NCI-H1436 treated with DMSO at 0.1 percent for 48 hours (cell line): Measurements from ENCODE around the gene AMPD1.

Experiments
- DNase-seq: peaks from one replicate; lab custom pipeline; 2025; lab: John Stamatoyannopoulos, UW

The AMPD1 gene

GRCh38 chr1:114695430-114696058, at the start of gene AMPD1:
Gene AMPD1 (minus strand): TSS chr1:114695546. CDS start chr1:114695471, 75 bp downstream.
- no peak for DNase-seq

DNA sequence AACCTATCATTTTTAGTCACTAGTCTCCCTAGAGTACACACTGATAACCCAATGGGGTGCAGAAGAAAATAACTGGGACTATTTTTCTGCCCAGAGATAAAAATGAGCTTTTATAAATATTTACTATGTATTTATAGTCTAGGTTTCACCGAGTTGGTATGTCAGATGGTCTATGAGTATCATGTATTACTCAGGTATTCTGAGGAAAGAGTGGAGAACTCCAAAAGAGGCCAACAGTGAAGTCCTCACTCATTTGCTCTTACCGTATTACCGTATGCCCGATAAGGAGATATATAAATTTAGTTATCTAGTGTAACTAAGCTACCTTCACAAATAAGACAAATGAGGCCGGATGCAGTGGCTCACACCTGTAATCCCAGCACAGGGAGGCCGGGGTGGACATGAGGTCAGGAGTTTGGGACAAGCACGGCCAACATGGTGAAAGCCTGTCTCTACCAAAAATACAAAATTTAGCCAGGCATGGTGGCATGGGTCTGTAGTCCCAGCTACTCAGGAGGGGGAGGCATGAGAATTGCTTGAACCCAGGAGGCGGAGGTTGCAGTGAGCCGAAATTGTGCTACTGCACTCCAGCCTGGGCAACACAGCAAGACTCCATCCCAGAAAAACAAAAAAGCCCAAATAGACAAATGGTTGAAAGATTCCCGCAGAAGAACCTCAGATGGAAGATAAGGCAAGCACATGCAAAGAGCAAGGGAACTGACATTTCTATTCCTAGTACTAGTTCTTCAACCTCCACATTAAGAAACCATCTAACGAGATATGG, 46.8 kb upstream of the AMPD1 start:
- no peak for DNase-seq

DNA sequence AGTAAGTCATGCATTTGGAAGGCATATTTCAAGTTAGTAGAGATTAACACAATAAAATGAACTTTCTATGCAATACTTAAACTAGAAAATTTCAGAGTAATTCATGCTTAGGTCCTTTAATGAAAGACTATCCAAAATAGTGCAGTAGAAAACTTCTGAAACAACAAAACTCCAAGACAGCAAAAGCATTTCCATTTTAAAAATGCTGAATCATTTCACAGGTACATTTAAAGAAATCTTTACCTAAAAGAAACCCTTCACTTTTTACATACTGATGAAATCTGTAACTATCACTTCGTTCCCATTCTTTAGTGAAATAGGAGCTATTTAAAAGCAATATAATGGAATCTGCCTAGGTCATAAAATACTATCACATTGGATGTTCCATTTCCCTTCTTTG, 45.0 kb upstream of the AMPD1 start:
- DNase-seq, result no peak

GRCh38 chr1:114737314-114737849, 42.0 kb upstream of the AMPD1 start:
- no peak for DNase-seq

GRCh38 chr1:114735479-114735878, 40.1 kb upstream of the AMPD1 start:
- DNase-seq, result no peak

- DNase-seq, result no peak
Measured at GRCh38 chr1:114729782-114730181, 34.4 kb upstream of the AMPD1 start.

DNA sequence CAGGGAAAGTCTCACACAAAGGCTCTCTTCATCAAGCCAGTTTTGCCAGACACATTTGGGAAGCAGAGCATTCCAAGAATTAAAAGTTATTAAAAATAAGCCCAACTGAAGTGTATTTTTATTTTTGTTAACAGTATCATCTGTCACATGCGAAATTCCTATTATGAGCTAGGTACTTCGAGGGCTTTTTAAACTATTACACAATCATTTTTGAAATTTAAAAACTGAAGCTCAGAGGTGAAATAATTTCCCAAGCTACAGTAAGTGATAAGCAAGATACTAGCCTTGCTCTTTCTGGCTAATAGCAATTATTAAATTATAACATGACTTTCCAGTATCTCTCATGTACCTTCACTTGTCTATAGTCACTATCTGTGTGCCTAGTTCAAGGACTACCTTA, 33.2 kb upstream of the AMPD1 start:
- no peak for DNase-seq

DNA sequence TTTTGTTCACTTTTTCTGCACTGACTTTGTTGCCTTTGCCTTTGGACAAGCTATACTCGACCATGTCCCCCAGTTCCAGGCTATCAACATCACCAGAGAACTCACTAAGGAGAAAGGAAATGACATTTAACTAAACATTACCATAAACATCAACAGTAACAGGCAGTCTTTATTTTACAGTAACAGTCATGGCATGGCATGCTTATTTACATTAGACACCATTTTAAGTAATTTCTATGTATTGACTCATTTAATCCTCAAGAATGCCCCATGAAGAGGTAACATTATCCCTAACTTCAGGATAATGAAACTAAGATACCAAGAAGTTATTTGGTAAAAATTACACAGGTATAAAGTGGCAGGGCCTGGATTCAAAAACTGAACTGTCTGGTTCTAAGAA, 29.9 kb upstream of the AMPD1 start:
- DNase-seq, result no peak

- no peak for DNase-seq
Measured at GRCh38 chr1:114723915-114724314, 28.6 kb upstream of the AMPD1 start.

- DNase-seq, result no peak
Measured at GRCh38 chr1:114723457-114723856, 28.1 kb upstream of the AMPD1 start.

DNA sequence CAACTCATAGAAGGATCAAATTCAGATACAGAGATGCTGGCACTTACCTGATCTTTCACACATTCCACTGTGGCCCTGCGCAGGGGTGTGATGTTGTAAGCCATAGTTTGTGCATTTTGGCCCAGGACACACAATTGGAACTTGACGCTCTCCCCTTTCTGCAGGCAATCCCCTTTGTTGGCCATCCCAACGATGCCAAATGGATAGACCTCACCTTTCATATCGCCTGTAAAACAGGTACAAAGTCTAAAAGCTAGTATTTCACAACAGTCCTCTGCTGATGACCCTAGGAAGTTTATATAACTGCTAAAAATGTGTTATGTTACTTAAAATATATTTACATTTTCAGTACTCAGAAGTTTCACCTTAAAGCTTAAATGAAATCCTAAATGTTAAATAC, 25.1 kb upstream of the AMPD1 start:
- no peak for DNase-seq

DNA sequence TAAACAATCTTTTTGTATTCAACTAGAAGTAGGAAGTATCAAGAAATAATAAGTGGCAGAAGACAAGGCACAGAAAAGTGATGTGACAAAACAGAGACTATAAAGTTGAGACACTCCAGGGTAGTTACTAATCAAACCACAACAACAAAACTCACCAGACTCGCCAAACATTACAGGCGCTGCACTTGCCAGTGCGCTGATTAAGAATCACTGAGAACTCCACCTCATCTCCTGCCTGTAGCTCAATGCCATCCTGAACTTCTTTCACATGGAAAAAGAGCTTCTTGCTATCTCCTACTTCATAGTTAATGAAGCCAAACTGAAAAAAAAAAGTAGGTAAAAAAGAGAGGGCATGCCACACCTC, 24.1 kb upstream of the AMPD1 start:
- DNase-seq, result no peak

DNA sequence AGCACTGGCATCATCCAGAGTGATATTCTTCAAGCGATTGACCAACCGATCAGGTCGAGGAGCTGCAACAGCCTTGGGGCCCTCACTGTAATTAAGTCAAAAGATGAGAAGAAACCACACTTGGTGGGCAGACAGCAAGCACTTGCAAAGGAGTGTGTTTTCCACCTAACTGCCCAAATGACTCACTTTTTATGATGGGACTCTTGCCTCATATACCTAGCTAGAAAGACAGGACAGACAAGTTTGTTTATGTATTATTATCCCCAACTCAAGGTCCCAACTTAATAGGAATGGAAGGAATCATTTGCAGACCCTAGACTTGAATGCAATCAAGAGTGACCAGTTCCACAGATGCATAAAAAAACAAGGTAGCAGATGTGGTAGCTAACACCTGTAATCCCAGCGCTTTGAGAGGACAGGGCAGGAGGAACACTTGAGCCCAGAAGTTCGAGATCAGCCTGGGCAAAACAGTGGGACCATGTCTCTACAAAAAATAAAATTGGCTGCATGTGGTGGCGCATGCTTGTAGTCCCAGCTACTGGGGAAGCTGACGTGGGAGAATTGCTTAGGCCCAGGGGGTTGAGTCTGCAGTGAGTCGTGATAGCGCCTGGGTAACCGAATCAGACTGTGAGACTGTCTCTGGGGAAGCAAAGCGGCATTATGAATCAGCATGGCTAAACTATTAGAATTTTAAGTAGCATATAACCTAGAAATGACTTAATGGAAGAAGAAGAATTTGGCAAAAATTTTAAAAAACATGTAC, 23.5 kb upstream of the AMPD1 start:
- DNase-seq, result no peak

DNA sequence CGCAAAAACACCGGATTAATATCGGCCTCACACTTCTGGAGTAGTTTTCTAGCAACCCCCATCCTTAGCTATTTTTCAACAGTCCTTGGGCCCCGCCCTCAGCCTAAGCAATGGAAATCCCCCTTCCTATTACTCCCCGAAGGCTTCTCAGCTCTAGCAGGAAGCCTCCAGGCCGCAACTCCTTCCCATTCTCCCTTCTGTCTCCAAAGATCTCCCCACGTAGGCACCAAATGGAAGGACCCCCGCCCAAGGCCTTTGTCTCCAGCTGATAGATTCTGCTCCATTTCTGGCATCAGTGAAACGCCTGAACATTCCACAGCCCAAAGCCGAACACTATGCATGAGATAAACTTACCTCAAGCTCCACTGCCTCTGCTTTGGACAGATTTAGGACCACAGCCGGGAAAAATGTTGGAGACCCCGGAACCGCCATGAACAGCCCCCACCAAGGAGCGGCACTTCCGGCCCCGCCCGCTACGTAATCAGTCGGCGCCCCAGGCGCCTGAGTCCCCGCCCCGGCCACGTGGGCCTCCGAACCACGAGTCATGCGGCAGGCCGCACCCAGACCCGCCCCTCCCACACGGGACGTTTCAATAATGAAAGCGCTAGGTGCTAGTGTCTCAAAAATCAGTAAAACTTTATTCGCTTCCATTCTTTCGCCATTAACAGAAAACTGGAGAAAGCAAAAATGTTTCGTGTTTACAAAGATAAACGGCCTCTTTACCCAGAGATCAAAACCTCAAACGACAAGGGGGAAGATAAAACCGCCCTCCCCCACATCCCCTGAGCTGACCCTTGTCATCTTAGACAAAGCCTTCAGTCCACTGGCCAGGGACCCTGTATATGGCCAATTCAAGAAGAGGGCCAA, 21.2 kb upstream of the AMPD1 start, which contains the start of gene NRAS:
Gene NRAS, minus strand, starts transcription at position 468 of the 867 bp plus-strand sequence. CDS start 611 bp downstream, outside the sequence.
- DNase-seq, result peak; percentile 32

DNA sequence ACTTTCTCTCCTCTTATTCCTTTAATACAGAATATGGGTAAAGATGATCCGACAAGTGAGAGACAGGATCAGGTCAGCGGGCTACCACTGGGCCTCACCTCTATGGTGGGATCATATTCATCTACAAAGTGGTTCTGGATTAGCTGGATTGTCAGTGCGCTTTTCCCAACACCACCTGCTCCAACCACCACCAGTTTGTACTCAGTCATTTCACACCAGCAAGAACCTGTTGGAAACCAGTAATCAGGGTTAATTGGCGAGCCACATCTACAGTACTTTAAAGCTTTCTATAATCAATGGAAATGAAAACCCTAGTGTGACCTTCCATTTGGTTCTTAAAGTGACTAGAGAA, 20.6 kb upstream of the AMPD1 start:
- no peak for DNase-seq

DNA sequence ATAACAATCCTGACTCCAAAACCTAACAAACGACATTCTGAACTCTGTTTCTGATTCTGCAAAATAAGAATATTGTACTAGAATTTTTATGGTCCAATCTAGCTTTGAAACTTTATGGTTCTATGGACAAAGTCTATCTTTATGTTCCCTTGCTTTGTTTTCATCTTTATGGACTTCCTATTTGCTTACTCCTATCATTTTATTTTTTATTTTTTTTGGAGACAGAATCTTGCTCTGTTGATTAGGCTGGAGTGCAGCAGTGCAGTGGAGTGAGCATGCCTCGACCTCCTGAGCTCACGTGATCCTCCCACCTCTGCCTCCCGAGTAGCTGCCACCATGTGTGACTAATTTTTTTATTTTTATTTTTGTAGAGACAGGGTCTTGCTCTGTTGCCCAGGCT, 17.6 kb upstream of the AMPD1 start:
- no peak for DNase-seq

DNA sequence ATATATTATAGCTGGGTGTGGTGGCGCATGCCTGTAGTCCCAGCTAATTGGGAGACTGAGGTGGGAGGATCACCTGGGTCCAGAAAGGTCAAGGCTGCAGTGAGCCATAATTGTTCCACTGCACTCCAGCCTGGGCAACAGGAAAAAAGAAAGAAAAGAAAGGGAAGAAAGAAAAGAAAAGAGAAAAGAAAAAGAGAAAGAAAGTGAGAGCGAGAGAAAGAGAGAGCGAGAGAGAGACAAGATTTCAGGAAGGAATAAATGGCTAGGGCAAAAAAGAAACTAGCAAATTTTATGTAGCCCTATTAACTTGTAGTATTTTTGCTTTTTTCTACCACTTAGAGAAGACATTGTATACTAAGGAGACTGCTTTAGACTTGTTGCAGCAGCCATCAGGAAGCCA, 15.0 kb upstream of the AMPD1 start:
- DNase-seq, result no peak

DNA sequence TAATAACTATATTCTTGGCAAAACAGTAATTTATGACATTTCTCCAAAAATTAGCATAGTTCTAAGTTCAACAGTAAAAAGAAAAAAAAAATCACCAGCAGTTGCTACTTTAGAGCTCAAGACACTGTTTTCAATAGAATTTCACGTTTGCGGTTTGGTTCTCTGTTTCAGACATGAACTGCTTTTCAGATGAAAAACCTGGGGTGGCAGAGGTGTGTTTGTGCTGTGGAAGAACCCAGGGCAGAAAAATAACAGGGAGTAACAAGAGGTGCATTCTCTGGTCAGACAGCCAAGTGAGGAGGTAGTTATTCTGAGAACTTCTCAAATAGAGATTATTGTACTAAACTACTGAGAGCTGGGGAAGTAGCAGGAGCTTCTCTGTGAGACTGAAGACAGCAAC, 12.3 kb upstream of the AMPD1 start:
- no peak for DNase-seq

DNA sequence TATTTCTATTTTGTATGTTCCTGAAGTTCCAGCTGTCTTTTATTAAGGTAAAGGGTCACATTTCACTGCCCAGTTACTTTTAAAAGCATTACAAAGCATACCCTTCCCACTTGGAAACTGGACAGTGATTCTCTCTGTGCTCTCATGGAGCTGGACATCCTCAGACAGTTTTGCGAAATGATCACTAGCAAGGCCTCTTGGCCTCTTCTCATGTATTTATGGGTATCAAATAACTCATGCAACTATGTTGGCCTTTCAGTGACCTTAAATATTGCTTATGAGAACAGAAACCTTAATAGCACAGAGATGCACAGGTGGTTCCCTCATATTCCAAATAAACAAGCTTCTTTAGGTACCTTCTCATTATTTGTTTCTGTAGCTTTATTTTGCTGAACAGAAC, 7.9 kb upstream of the AMPD1 start:
- DNase-seq, result no peak

DNA sequence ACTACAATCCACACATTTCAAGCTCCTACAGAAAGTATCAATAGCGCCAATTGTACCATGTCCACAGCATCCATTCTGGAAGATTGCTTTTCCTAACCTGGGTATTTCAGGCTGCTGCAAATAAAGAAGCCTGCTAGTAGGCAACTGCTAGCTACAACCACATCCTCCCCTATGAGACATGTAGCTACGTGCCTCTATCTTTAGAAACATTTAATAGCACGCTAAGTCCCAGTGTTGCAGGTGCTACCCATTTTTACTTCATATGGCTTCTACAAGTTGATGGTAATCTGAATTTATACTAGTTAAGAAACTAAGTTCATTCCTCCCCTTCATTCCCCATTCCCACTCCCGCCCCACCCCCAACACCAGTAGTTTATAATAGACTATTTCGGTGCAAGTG, 7.4 kb upstream of the AMPD1 start:
- no peak for DNase-seq

- no peak for DNase-seq
Measured at GRCh38 chr1:114701931-114702330, 6.6 kb upstream of the AMPD1 start.

- DNase-seq, result no peak
Measured at GRCh38 chr1:114700036-114700600, 4.8 kb upstream of the AMPD1 start.
